ENCODE results near the gene AGFG2.
A peak's percentile ranks its signal among the peaks of the same experiment; 100 is the strongest.
"Not testable (repeated sequence)": the region's sequence is repeated elsewhere in the genome, so short reads cannot be mapped to it uniquely, and the experiment has no call there.

Gene AGFG2

GRCh38 chr7:100538654-100539435 is at the start of gene AGFG2:
AGFG2 (plus strand) TSS chr7:100539203; CDS start chr7:100539347, 144 bp downstream.
- peak; percentile 100 for DNase-seq

- DNase-seq, result peak in 1 of 2 donors; percentile 17
Measured at GRCh38 chr7:100489824-100490223, 49.2 kb upstream of the AGFG2 start.

- DNase-seq, result no peak
Measured at GRCh38 chr7:100490483-100491191, 48.4 kb upstream of the AGFG2 start.

- no peak for DNase-seq
Measured at GRCh38 chr7:100491192-100491578, 47.8 kb upstream of the AGFG2 start.

GRCh38 chr7:100492738-100493475 is 46.1 kb upstream of the AGFG2 start:
- DNase-seq, result no peak

GRCh38 chr7:100493476-100494264 is 45.3 kb upstream of the AGFG2 start:
- DNase-seq, result no peak

GRCh38 chr7:100496509-100496908 is 42.5 kb upstream of the AGFG2 start:
- no peak for DNase-seq

GRCh38 chr7:100500743-100501142 is 38.3 kb upstream of the AGFG2 start:
- not testable (repeated sequence) for DNase-seq

- not testable (repeated sequence) for DNase-seq
Measured at GRCh38 chr7:100504031-100504430, 35.0 kb upstream of the AGFG2 start.

GRCh38 chr7:100504887-100505611 is 34.0 kb upstream of the AGFG2 start:
- no peak for DNase-seq

GRCh38 chr7:100506356-100506923 is 32.6 kb upstream of the AGFG2 start:
- no peak for DNase-seq

GRCh38 chr7:100509231-100509630 is 29.8 kb upstream of the AGFG2 start:
- no peak for DNase-seq

- DNase-seq, result no peak
Measured at GRCh38 chr7:100510437-100511239, 28.4 kb upstream of the AGFG2 start.

GRCh38 chr7:100513212-100513810 is 25.7 kb upstream of the AGFG2 start:
- DNase-seq, result no peak

- DNase-seq, result peak; percentile 13 to 70
Measured at GRCh38 chr7:100515072-100515532, 23.9 kb upstream of the AGFG2 start.

GRCh38 chr7:100516135-100516812 is 22.7 kb upstream of the AGFG2 start:
- DNase-seq, result no peak

GRCh38 chr7:100517305-100517704 is 21.7 kb upstream of the AGFG2 start:
- no peak for DNase-seq

- DNase-seq, result no peak
Measured at GRCh38 chr7:100519580-100519979, 19.4 kb upstream of the AGFG2 start.

GRCh38 chr7:100520138-100520537 is 18.9 kb upstream of the AGFG2 start:
- DNase-seq, result no peak

GRCh38 chr7:100521076-100521475 is 17.9 kb upstream of the AGFG2 start:
- no peak for DNase-seq

Data from inflammatory macrophage treated with lipopolysaccharide for 1 hour (primary cell).